H1 (cell line): ENCODE results near the gene PRF1. TPM values are rescaled to one million over a fixed set of nuclear protein-coding genes. Genes with fewer than 3 reads are reported as not detected.

Experiments
- PHF8 ChIP-seq: fragments of 200-600 bp; sonication (generic); conservative IDR thresholded peaks from 2 replicates; pipeline ENCODE4 v1.7.1; 2012; ENCODE audit warnings: low read depth, mild to moderate bottlenecking, inconsistent platforms, low read length, moderate library complexity
- POLR2A ChIP-seq, 2 experiments: IDR thresholded peaks; 1 replicate in 1 of 2; 2 replicates in 1 of 2; pipeline ENCODE4 v1.6.1; 2011; ENCODE audit warnings: low read depth in 2 of 2, low read length in 2 of 2, mild to moderate bottlenecking in 2 of 2; ENCODE audit errors: control extremely low read depth in 1 of 2
- SP2 ChIP-seq: IDR thresholded peaks from 2 replicates; pipeline ENCODE4 v1.6.1; 2012; ENCODE audit warnings: mild to moderate bottlenecking, low read length, inconsistent platforms
- TBP ChIP-seq: IDR thresholded peaks from 2 replicates; pipeline ENCODE4 v1.6.1; 2011; ENCODE audit warnings: low read depth, low read length, improper control_type of control experiment
- polyA plus RNA-seq, 7 experiments: library from polyadenylated mRNA; depleted of rRNA in 3 of 7; stranded (reverse) in 5 of 7; unstranded in 2 of 7; fragments of >200 nt in 5 of 7; fragments of 200-250 nt in 2 of 7; gene quantifications; 1 replicate in 5 of 7; 2 replicates in 1 of 7; 4 replicates in 1 of 7; pipeline versions ENCODE4 v1.2.1 to v1.2.3, GENCODE V29; 2011 to 2013; ENCODE audit warnings: missing spikeins in 2 of 7, mixed read lengths in 2 of 7
- total RNA-seq: library from RNA; stranded (reverse); fragmentation: NEBNext Ultra II Directional; extraction: Animal tissue kit (Norgen Biotek cat#: 25700); gene quantifications from 2 replicates; pipeline ENCODE4 v1.2.1, GENCODE V29; 2021
- TF ChIP-seq, protein P1 (sequence below): fragments of 300-600 bp; sonication (generic); IDR thresholded peaks from 2 replicates; pipeline ENCODE4 v1.7.1; 2012; ENCODE audit warnings: low read length, moderate library complexity, mild to moderate bottlenecking, inconsistent platforms; ENCODE audit not compliant: insufficient replicate concordance
- TF ChIP-seq, protein P2 (sequence below): IDR thresholded peaks from 2 replicates; pipeline ENCODE4 v1.6.1; 2012; ENCODE audit warnings: inconsistent platforms

Gene PRF1
- total and polyA plus RNA-seq, 2 of the 8 experiments (the other 6 are each of a cell fraction or from before 2014, with no cell fraction given), result 0.15 TPM; not detected in 1

DNA sequence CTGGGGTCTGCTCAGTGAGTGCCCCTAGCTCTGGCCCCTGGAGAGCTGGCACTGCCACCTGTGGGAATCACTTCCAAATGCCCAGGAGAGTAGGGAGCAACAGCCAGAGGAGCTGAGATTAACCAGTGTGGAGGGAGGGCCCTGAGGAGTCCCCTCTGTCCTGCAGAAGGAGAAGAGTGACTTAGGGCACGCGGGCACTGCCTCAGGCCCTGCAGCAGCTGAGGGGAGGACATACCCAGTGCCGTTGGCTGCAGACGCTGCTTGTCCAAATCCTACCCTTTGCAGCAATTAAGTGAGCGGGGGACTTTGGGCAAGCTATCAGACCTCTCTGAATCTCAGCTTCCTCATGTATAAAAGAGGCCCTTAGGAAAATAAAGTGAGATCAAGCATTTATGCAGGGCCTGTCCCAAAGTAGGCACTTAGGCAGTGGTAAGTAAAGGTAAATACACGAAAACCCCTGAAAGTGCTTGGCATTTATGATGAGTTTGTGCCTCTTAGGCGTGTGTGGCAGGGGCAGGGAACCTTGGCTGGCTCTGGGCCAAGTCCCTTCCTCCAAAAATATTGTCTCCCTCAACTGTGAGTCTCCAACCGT is 16.9 kb downstream of the PRF1 start (continued):
- TF ChIP-seq, protein P1, sequence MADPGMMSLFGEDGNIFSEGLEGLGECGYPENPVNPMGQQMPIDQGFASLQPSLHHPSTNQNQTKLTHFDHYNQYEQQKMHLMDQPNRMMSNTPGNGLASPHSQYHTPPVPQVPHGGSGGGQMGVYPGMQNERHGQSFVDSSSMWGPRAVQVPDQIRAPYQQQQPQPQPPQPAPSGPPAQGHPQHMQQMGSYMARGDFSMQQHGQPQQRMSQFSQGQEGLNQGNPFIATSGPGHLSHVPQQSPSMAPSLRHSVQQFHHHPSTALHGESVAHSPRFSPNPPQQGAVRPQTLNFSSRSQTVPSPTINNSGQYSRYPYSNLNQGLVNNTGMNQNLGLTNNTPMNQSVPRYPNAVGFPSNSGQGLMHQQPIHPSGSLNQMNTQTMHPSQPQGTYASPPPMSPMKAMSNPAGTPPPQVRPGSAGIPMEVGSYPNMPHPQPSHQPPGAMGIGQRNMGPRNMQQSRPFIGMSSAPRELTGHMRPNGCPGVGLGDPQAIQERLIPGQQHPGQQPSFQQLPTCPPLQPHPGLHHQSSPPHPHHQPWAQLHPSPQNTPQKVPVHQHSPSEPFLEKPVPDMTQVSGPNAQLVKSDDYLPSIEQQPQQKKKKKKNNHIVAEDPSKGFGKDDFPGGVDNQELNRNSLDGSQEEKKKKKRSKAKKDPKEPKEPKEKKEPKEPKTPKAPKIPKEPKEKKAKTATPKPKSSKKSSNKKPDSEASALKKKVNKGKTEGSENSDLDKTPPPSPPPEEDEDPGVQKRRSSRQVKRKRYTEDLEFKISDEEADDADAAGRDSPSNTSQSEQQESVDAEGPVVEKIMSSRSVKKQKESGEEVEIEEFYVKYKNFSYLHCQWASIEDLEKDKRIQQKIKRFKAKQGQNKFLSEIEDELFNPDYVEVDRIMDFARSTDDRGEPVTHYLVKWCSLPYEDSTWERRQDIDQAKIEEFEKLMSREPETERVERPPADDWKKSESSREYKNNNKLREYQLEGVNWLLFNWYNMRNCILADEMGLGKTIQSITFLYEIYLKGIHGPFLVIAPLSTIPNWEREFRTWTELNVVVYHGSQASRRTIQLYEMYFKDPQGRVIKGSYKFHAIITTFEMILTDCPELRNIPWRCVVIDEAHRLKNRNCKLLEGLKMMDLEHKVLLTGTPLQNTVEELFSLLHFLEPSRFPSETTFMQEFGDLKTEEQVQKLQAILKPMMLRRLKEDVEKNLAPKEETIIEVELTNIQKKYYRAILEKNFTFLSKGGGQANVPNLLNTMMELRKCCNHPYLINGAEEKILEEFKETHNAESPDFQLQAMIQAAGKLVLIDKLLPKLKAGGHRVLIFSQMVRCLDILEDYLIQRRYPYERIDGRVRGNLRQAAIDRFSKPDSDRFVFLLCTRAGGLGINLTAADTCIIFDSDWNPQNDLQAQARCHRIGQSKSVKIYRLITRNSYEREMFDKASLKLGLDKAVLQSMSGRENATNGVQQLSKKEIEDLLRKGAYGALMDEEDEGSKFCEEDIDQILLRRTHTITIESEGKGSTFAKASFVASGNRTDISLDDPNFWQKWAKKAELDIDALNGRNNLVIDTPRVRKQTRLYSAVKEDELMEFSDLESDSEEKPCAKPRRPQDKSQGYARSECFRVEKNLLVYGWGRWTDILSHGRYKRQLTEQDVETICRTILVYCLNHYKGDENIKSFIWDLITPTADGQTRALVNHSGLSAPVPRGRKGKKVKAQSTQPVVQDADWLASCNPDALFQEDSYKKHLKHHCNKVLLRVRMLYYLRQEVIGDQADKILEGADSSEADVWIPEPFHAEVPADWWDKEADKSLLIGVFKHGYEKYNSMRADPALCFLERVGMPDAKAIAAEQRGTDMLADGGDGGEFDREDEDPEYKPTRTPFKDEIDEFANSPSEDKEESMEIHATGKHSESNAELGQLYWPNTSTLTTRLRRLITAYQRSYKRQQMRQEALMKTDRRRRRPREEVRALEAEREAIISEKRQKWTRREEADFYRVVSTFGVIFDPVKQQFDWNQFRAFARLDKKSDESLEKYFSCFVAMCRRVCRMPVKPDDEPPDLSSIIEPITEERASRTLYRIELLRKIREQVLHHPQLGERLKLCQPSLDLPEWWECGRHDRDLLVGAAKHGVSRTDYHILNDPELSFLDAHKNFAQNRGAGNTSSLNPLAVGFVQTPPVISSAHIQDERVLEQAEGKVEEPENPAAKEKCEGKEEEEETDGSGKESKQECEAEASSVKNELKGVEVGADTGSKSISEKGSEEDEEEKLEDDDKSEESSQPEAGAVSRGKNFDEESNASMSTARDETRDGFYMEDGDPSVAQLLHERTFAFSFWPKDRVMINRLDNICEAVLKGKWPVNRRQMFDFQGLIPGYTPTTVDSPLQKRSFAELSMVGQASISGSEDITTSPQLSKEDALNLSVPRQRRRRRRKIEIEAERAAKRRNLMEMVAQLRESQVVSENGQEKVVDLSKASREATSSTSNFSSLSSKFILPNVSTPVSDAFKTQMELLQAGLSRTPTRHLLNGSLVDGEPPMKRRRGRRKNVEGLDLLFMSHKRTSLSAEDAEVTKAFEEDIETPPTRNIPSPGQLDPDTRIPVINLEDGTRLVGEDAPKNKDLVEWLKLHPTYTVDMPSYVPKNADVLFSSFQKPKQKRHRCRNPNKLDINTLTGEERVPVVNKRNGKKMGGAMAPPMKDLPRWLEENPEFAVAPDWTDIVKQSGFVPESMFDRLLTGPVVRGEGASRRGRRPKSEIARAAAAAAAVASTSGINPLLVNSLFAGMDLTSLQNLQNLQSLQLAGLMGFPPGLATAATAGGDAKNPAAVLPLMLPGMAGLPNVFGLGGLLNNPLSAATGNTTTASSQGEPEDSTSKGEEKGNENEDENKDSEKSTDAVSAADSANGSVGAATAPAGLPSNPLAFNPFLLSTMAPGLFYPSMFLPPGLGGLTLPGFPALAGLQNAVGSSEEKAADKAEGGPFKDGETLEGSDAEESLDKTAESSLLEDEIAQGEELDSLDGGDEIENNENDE, result no peak
- no peak for TF ChIP-seq PHF8
- TF ChIP-seq, protein P2, sequence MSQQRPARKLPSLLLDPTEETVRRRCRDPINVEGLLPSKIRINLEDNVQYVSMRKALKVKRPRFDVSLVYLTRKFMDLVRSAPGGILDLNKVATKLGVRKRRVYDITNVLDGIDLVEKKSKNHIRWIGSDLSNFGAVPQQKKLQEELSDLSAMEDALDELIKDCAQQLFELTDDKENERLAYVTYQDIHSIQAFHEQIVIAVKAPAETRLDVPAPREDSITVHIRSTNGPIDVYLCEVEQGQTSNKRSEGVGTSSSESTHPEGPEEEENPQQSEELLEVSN, result no peak
- TF ChIP-seq SP2, result no peak
- TF ChIP-seq TBP, result no peak
- TF ChIP-seq POLR2A (IDR thresholded peaks at IDR 0.05; ENCODE audit: control extremely low read depth in 1 of 2, low read depth in 2 of 2, low read length in 2 of 2), result no peak
